ENCODE data around the gene BCR. TPM values are rescaled to one million over a fixed set of nuclear protein-coding genes. Genes with fewer than 3 reads are reported as not detected.

The BCR gene
- total RNA-seq, 6 donors from 2014 or later = 47.1 to 105 (median 68.6) TPM

GRCh38 chr22:23250056-23250784, 69.9 kb downstream of the BCR start:
- H3K27ac ChIP-seq = peak overlapping the region in 1 of 4 donors; percentile 2

DNA sequence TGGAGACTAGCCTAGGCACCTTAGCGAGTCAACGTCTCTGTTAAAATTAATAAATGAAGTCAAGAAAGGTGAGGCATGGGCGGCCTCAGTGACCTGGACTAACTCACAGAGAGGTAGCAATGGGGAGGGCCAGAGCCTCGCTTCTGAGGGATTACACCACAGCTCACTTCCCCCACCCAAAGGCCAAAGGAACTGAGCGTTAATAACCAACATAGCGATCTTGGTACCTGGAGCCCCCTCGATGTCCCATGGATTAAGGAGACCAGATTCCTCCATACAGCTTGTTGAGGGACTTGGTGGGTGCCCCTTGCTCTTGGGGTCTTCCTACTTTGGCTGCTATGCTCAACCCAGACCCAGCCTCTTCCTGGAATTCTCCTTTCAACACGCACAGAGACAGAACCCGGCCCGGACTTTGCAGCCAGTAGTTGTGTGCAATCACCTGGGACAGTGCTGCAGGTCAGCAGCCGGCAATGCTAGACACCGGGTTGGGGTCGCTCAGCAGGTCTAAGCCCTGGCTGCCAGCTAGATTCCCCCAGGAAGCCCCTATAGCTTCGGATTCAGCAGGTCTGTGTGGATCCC, 70.6 kb downstream of the BCR start:
- Histone ChIP-seq H3K27me3 (no peaks in the 10 kb centered on the region), H3K36me3 (peaks cover 0 to 23% (median 15%) of the 10 kb centered on the region in 4 donors), H3K27ac (no peak overlapping the region), H3K4me3 (no peak overlapping the region), H3K9me3 (no peaks in the 10 kb centered on the region), H3K4me1 (peaks cover 10 to 45% (median 20%) of the 10 kb centered on the region in 4 donors)
- no peak for ATAC-seq (ENCODE audit: low FRiP score in 2 of 2)
- 83 to 91% methylated on average over 14 of the region's 14 CpGs for WGBS, 2 donors
- TF ChIP-seq POLR2AphosphoS5 (IDR thresholded peaks at IDR 0.05) (no peak), POLR2A (IDR thresholded peaks at IDR 0.05) (no peak), CTCF (IDR thresholded peaks at IDR 0.05) (no peak), EP300 (IDR thresholded peaks at IDR 0.05) (no peak)
- DNase-seq = no peak

More at GRCh38 chr22:23250056-23250784, 69.9 kb downstream of the BCR start:
- H3K9me3 ChIP-seq = no peaks in the 10 kb centered on the region
- H3K36me3 ChIP-seq = peaks cover 0 to 16% (median 11%) of the 10 kb centered on the region in 4 donors
- WGBS, 2 donors = 70 to 73% methylated on average over 16 of the region's 16 CpGs
- peaks cover 14 to 40% (median 20%) of the 10 kb centered on the region in 4 donors for H3K4me1 ChIP-seq
- DNase-seq = no peak
- TF ChIP-seq CTCF (IDR thresholded peaks at IDR 0.05) = no peak
- TF ChIP-seq POLR2A (IDR thresholded peaks at IDR 0.05) = no peak
- TF ChIP-seq POLR2AphosphoS5 (IDR thresholded peaks at IDR 0.05) = no peak
- H3K4me3 ChIP-seq = no peak overlapping the region
- ATAC-seq (ENCODE audit: low FRiP score in 2 of 2) = no peak
- H3K27me3 ChIP-seq = no peaks in the 10 kb centered on the region

- 80 to 84% methylated on average over 6 to 8 of the region's 8 CpGs for WGBS, 2 donors
- DNase-seq = no peak
These were observed 71.3 kb downstream of the BCR start for GRCh38 chr22:23251445-23252093.

GRCh38 chr22:23253475-23254055, 73.3 kb downstream of the BCR start:
- 67 to 96% methylated on average over 1 to 19 of the region's 19 CpGs for WGBS, 2 donors
- TF ChIP-seq POLR2AphosphoS5 (IDR thresholded peaks at IDR 0.05) (no peak), CTCF (IDR thresholded peaks at IDR 0.05) (no peak), EP300 (IDR thresholded peaks at IDR 0.05) (no peak), POLR2A (IDR thresholded peaks at IDR 0.05) (no peak)
- peaks cover 0 to 32% (median 17%) of the 10 kb centered on the region in 4 donors for H3K36me3 ChIP-seq
- no peaks in the 10 kb centered on the region for H3K9me3 ChIP-seq
- H3K4me1 ChIP-seq = peaks cover 18 to 43% (median 28%) of the 10 kb centered on the region in 4 donors
- no peak for DNase-seq
- no peak overlapping the region for H3K4me3 ChIP-seq
- no peak for ATAC-seq (ENCODE audit: low FRiP score in 2 of 2)
- no peak overlapping the region for H3K27ac ChIP-seq
- H3K27me3 ChIP-seq = no peaks in the 10 kb centered on the region

More at GRCh38 chr22:23251445-23252093, 71.3 kb downstream of the BCR start:
- peaks cover 0 to 27% (median 15%) of the 10 kb centered on the region in 4 donors for H3K36me3 ChIP-seq
- no peak overlapping the region for H3K27ac ChIP-seq
- H3K4me1 ChIP-seq = peaks cover 15 to 49% (median 26%) of the 10 kb centered on the region in 4 donors
- H3K4me3 ChIP-seq = no peak overlapping the region
- no peak for TF ChIP-seq EP300 (IDR thresholded peaks at IDR 0.05)
- no peak for TF ChIP-seq POLR2A (IDR thresholded peaks at IDR 0.05)
- no peak for TF ChIP-seq CTCF (IDR thresholded peaks at IDR 0.05)
- TF ChIP-seq POLR2AphosphoS5 (IDR thresholded peaks at IDR 0.05) = no peak
- no peaks in the 10 kb centered on the region for H3K27me3 ChIP-seq
- no peaks in the 10 kb centered on the region for H3K9me3 ChIP-seq
- ATAC-seq (ENCODE audit: low FRiP score in 2 of 2) = no peak

All from upper lobe of left lung (tissue), 6 donors.